HCT116 (cell line): ENCODE results near the gene PACSIN2.

Experiments
- CTCF ChIP-seq, 3 experiments: fragments of 200-600 bp in 1 of 3; sonication (generic) in 1 of 3; IDR thresholded peaks in 2 of 3; conservative IDR thresholded peaks in 1 of 3; 2 replicates each; pipeline ENCODE4 v1.5.1; 2012 to 2017; ENCODE audit warnings: low read depth in 2 of 3, low read length in 2 of 3, antibody characterized with exemption in 1 of 3, borderline replicate concordance in 1 of 3, control low read depth in 1 of 3, mild to moderate bottlenecking in 1 of 3, mixed read lengths in 1 of 3, mixed run types in 1 of 3, moderate library complexity in 1 of 3; ENCODE audit not compliant: insufficient read depth in 1 of 3
- EZH2 ChIP-seq: fragments of 200-600 bp; sonication (generic); IDR thresholded peaks from 2 replicates; pipeline ENCODE4 v1.6.1; 2017; ENCODE audit warnings: antibody characterized with exemption, mixed run types
- FOSL1 ChIP-seq: IDR thresholded peaks from 2 replicates; pipeline ENCODE4 v1.6.1; 2012; ENCODE audit warnings: low read depth
- POLR2A ChIP-seq: IDR thresholded peaks from 2 replicates; pipeline ENCODE4 v1.7.0; 2011; ENCODE audit warnings: borderline replicate concordance; ENCODE audit not compliant: insufficient read depth, insufficient read length; ENCODE audit errors: extremely low read depth
- POLR2AphosphoS5 ChIP-seq: IDR thresholded peaks from 2 replicates; pipeline ENCODE4 v1.6.1; 2011; ENCODE audit warnings: mild to moderate bottlenecking, low read depth, low read length, moderate library complexity
- REST ChIP-seq: IDR thresholded peaks from 2 replicates; pipeline ENCODE4 v1.6.1; 2012; ENCODE audit warnings: low read depth
- SRF ChIP-seq: IDR thresholded peaks from 2 replicates; pipeline ENCODE4 v1.6.1; 2012; ENCODE audit warnings: low read depth

- TF ChIP-seq POLR2A (no peak), FOSL1 (no peak), CTCF (IDR thresholded peaks at IDR 0.05 in 2 of 3, conservative IDR thresholded peaks at IDR 0.05 in 1 of 3; ENCODE audit: borderline replicate concordance in 1 of 3, insufficient read depth in 1 of 3, low read depth in 2 of 3, low read length in 2 of 3) (no peak), EZH2 (no peak), REST (no peak), POLR2AphosphoS5 (no peak), SRF (no peak)
Measured at GRCh38 chr22:42967005-42967404, 47.9 kb downstream of the PACSIN2 start.
